Vagina (tissue), 2 donors: ENCODE measurements around the gene RBM26. TPM values are rescaled to one million over a fixed set of nuclear protein-coding genes. Genes with fewer than 3 reads are reported as not detected.

ENCODE experiments used
- DNase-seq, 2 donors: peaks; one replicate each; pipeline ENCODE4 v3.0.0-alpha.2; 2017; ENCODE audit errors: extremely low spot score in 2 of 2
- H3K27ac ChIP-seq: fragments of 200-600 bp; sonication (generic); one replicate; pipeline ENCODE4 v1.5.1; 2019
- H3K27me3 ChIP-seq: fragments of 200-600 bp; sonication (generic); one replicate; pipeline ENCODE4 v1.5.1; 2019
- H3K36me3 ChIP-seq, 2 donors: fragments of 200-600 bp; sonication (generic); one replicate each; pipeline ENCODE4 v1.5.1; 2017 to 2019
- H3K4me1 ChIP-seq: fragments of 200-600 bp; sonication (generic); one replicate; pipeline ENCODE4 v1.5.1; 2019
- H3K4me3 ChIP-seq, 2 donors: fragments of 200-600 bp; sonication (generic); 1 replicate in 1 of 2; 2 replicates in 1 of 2; pipeline ENCODE4 v1.5.1; 2016 to 2019
- H3K9me3 ChIP-seq: fragments of 200-600 bp; sonication (generic); one replicate; pipeline ENCODE4 v1.5.1; 2019
- CTCF ChIP-seq, 3 experiments: fragments of 450-650 bp in 2 of 3; fragments of 200-600 bp in 1 of 3; sonication (generic) in 1 of 3; IDR thresholded peaks; one replicate each; pipeline ENCODE4 v1.5.1; 2017 to 2019; ENCODE audit warnings: antibody characterized with exemption in 3 of 3, mild to moderate bottlenecking in 2 of 3, moderate library complexity in 2 of 3
- POLR2A ChIP-seq, 2 donors: fragments of 450-650 bp; IDR thresholded peaks; one replicate each; pipeline ENCODE4 v1.6.1; 2017; ENCODE audit warnings: antibody characterized with exemption in 2 of 2, mild to moderate bottlenecking in 2 of 2, moderate library complexity in 2 of 2
- POLR2AphosphoS5 ChIP-seq, 2 donors: sonication (generic); formaldehyde crosslinking; IDR thresholded peaks; one replicate each; pipeline ENCODE4 v1.9.0; 2017; ENCODE audit warnings: antibody characterized with exemption in 2 of 2, mild to moderate bottlenecking in 2 of 2, low read depth in 1 of 2; ENCODE audit not compliant: insufficient read depth in 1 of 2
- intact Hi-C: fragments of 100-400 bp; cut with DNase I; formaldehyde crosslinking; loops from one replicate; pipeline ENCODE4 v1.15.1; 2023
- total RNA-seq: library from RNA; depleted of rRNA; stranded (reverse); fragments of >200 nt; gene quantifications from one replicate; pipeline ENCODE4 v1.2.3, GENCODE V29; 2016

Gene RBM26
- total RNA-seq, 1 donor from 2014 or later = 29.0 TPM

- DNase-seq = no peak
- peaks cover 0 to 21% of the 10 kb centered on the region in 2 donors for H3K36me3 ChIP-seq
- no peak overlapping the region for H3K4me3 ChIP-seq
- no peaks in the 10 kb centered on the region for H3K9me3 ChIP-seq
- H3K4me1 ChIP-seq = peaks cover 30% of the 10 kb centered on the region
- no peaks in the 10 kb centered on the region for H3K27me3 ChIP-seq
- intact Hi-C loops = no loop called here
- no peak for TF ChIP-seq POLR2AphosphoS5 (IDR thresholded peaks at IDR 0.05; ENCODE audit: insufficient read depth in 1 of 2, low read depth in 1 of 2)
- no peak for TF ChIP-seq POLR2A (IDR thresholded peaks at IDR 0.05)
- TF ChIP-seq CTCF (IDR thresholded peaks at IDR 0.05) = no peak
- H3K27ac ChIP-seq = no peak overlapping the region
Measured at GRCh38 chr13:79392882-79393563, 13.0 kb downstream of the RBM26 start.

- intact Hi-C loops = no loop called here
- TF ChIP-seq POLR2A (IDR thresholded peaks at IDR 0.05) = no peak
- TF ChIP-seq CTCF (IDR thresholded peaks at IDR 0.05) = no peak
- TF ChIP-seq POLR2AphosphoS5 (IDR thresholded peaks at IDR 0.05; ENCODE audit: insufficient read depth in 1 of 2, low read depth in 1 of 2) = no peak
- no peaks in the 10 kb centered on the region for H3K27me3 ChIP-seq
- DNase-seq = no peak
- no peak overlapping the region for H3K27ac ChIP-seq
- no peaks in the 10 kb centered on the region for H3K9me3 ChIP-seq
- H3K36me3 ChIP-seq = no peaks in the 10 kb centered on the region
- H3K4me3 ChIP-seq = no peak overlapping the region
- peaks cover 16% of the 10 kb centered on the region for H3K4me1 ChIP-seq
Measured at GRCh38 chr13:79389026-79389425, 17.0 kb downstream of the RBM26 start.

- intact Hi-C loops = no loop called here
- H3K4me1 ChIP-seq = peaks cover 4% of the 10 kb centered on the region
Measured at GRCh38 chr13:79387853-79388252, 18.2 kb downstream of the RBM26 start.

GRCh38 chr13:79386125-79386826 lies 19.8 kb downstream of the RBM26 start:
- H3K36me3 ChIP-seq = no peaks in the 10 kb centered on the region
- no peak for DNase-seq

More at GRCh38 chr13:79387853-79388252, 18.2 kb downstream of the RBM26 start:
- no peaks in the 10 kb centered on the region for H3K36me3 ChIP-seq
- TF ChIP-seq CTCF (IDR thresholded peaks at IDR 0.05) = no peak
- TF ChIP-seq POLR2AphosphoS5 (IDR thresholded peaks at IDR 0.05; ENCODE audit: insufficient read depth in 1 of 2, low read depth in 1 of 2) = no peak
- TF ChIP-seq POLR2A (IDR thresholded peaks at IDR 0.05) = no peak
- no peak overlapping the region for H3K27ac ChIP-seq
- no peak for DNase-seq
- no peaks in the 10 kb centered on the region for H3K27me3 ChIP-seq
- no peaks in the 10 kb centered on the region for H3K9me3 ChIP-seq
- H3K4me3 ChIP-seq = no peak overlapping the region

More at GRCh38 chr13:79386125-79386826, 19.8 kb downstream of the RBM26 start:
- Histone ChIP-seq H3K27ac (no peak overlapping the region), H3K4me1 (no peaks in the 10 kb centered on the region), H3K27me3 (no peaks in the 10 kb centered on the region), H3K4me3 (no peak overlapping the region), H3K9me3 (no peaks in the 10 kb centered on the region)
- no peak for TF ChIP-seq POLR2A (IDR thresholded peaks at IDR 0.05)
- no peak for TF ChIP-seq CTCF (IDR thresholded peaks at IDR 0.05)
- TF ChIP-seq POLR2AphosphoS5 (IDR thresholded peaks at IDR 0.05; ENCODE audit: insufficient read depth in 1 of 2, low read depth in 1 of 2) = no peak
- intact Hi-C loops = no loop called here
